HepG2 (cell line): Measurements from ENCODE around the gene COL8A2. TPM values are rescaled to one million over a fixed set of nuclear protein-coding genes. Genes with fewer than 3 reads are reported as not detected.

ENCODE experiments used
- DNMT1 ChIP-seq: sonication (generic); formaldehyde crosslinking; IDR thresholded peaks from 2 replicates; pipeline ENCODE4 v1.5.1; 2020; ENCODE audit warnings: mild to moderate bottlenecking, missing genetic modification reagents
- DZIP1 ChIP-seq: sonication (generic); formaldehyde crosslinking; IDR thresholded peaks from 2 replicates; pipeline ENCODE4 v1.5.0; 2020; ENCODE audit warnings: mild to moderate bottlenecking, missing genetic modification reagents
- EP300 ChIP-seq, 3 experiments: sonication (generic) in 1 of 3; formaldehyde crosslinking in 1 of 3; IDR thresholded peaks; 2 replicates each; pipeline versions ENCODE4 v1.5.1 to v1.6.1; 2011 to 2020; ENCODE audit warnings: low read depth in 2 of 3, low read length in 2 of 3, borderline replicate concordance in 1 of 3, improper control_type of control experiment in 1 of 3, mild to moderate bottlenecking in 1 of 3, missing genetic modification reagents in 1 of 3, moderate library complexity in 1 of 3
- FOXK1 ChIP-seq: sonication (generic); formaldehyde crosslinking; IDR thresholded peaks from 2 replicates; pipeline ENCODE4 v1.4.0; 2020; ENCODE audit warnings: low read depth, missing genetic modification reagents, borderline replicate concordance
- HNRNPLL ChIP-seq: fragments of 200-400 bp; formaldehyde crosslinking; IDR thresholded peaks from 2 replicates; pipeline ENCODE4 v1.6.1; 2017; ENCODE audit warnings: mild to moderate bottlenecking, low read depth, low read length; ENCODE audit not compliant: poor library complexity, severe bottlenecking
- THRA ChIP-seq: sonication (generic); formaldehyde crosslinking; IDR thresholded peaks from 2 replicates; pipeline ENCODE4 v1.4.0; 2020; ENCODE audit warnings: missing genetic modification reagents, borderline replicate concordance
- ZNF44 ChIP-seq: sonication (generic); formaldehyde crosslinking; IDR thresholded peaks from 2 replicates; pipeline ENCODE4 v1.5.1; 2020; ENCODE audit warnings: mild to moderate bottlenecking, missing genetic modification reagents
- ZNF609 ChIP-seq: sonication (generic); formaldehyde crosslinking; IDR thresholded peaks from 2 replicates; pipeline ENCODE4 v1.4.0; 2020; ENCODE audit warnings: mild to moderate bottlenecking, missing genetic modification reagents, borderline replicate concordance
- ZNF615 ChIP-seq: sonication (generic); formaldehyde crosslinking; IDR thresholded peaks from 2 replicates; pipeline ENCODE4 v1.5.0; 2020; ENCODE audit warnings: mild to moderate bottlenecking, missing genetic modification reagents, borderline replicate concordance
- ZNF646 ChIP-seq: sonication (generic); formaldehyde crosslinking; IDR thresholded peaks from 2 replicates; pipeline ENCODE4 v1.9.0; 2021; ENCODE audit warnings: mild to moderate bottlenecking, missing genetic modification reagents
- ZNF75D ChIP-seq: sonication (generic); formaldehyde crosslinking; IDR thresholded peaks from 2 replicates; pipeline ENCODE4 v1.8.1; 2023; ENCODE audit warnings: missing genetic modification reagents, mild to moderate bottlenecking, borderline replicate concordance
- polyA plus RNA-seq, 8 experiments: library from polyadenylated mRNA; depleted of rRNA in 3 of 8; stranded (reverse) in 7 of 8; unstranded in 1 of 8; fragments of >200 nt; fragmentation: Illumina TruSeq in 4 of 8; extraction: Trizol in 4 of 8; gene quantifications; 2 replicates each; pipeline versions ENCODE4 v1.2.1 to v1.2.3, GENCODE V29; 2011 to 2016; ENCODE audit warnings: low read depth in 4 of 8, missing spikeins in 1 of 8, mixed read lengths in 1 of 8; ENCODE audit not compliant: insufficient read depth in 1 of 8
- total RNA-seq, 5 experiments: library from RNA; depleted of rRNA; stranded (reverse); fragments of >200 nt; fragmentation: Illumina TruSeq; extraction: Trizol; gene quantifications; 2 replicates each; pipeline ENCODE4 v1.2.3, GENCODE V29; 2016; ENCODE audit warnings: low read depth in 1 of 5

COL8A2 gene
- total and polyA plus RNA-seq, 2 of the 13 experiments (the other 11 are each of a cell fraction or from before 2014, with no cell fraction given) = 0.13 to 0.24 TPM

- TF ChIP-seq FOXK1 (peak; percentile 88), ZNF44 (CRISPR knock-in tag) (peak; percentile 89), THRA (peak; percentile 28; the same call in 1 of the 2 replicates), ZNF646 (CRISPR knock-in tag) (no peak), DZIP1 (0 out of 2 replicates have a peak, but pooled peaks have one; percentile 25), ZNF609 (CRISPR knock-in tag) (no peak), DNMT1 (CRISPR knock-in tag) (no peak), ZNF75D (CRISPR knock-in tag) (no peak), HNRNPLL (peak; percentile 71), EP300 (IDR thresholded peaks at IDR 0.05; ENCODE audit: low read depth in 2 of 2, low read length in 2 of 2) (no peak), EP300 (CRISPR knock-in tag; IDR thresholded peaks at IDR 0.05; ENCODE audit: borderline replicate concordance) (no peak), ZNF615 (CRISPR knock-in tag) (no peak)
Measured at GRCh38 chr1:36149237-36149972, 24.4 kb upstream of the COL8A2 start, which contains the start of gene TRAPPC3 (continued).
